ENCODE results near the gene OGFR.

- no peak for TF ChIP-seq CTCF (conservative IDR thresholded peaks at IDR 0.05)
- no peak for TF ChIP-seq ZFX (IDR thresholded peaks at IDR 0.05)
These were observed 19.2 kb upstream of the OGFR start for GRCh38 chr20:62785393-62785792.
